Colonic mucosa (tissue), 4 donors: Measurements from ENCODE around the gene CDCP1. TPM values are rescaled to one million over a fixed set of nuclear protein-coding genes. Genes with fewer than 3 reads are reported as not detected.

ENCODE experiments used
- DNase-seq: peaks from one replicate; pipeline ENCODE4 v3.0.0-alpha.2; 2020
- H3K27ac ChIP-seq: fragments of 200-600 bp; one replicate; pipeline ENCODE4 v1.8.0; 2021
- H3K27me3 ChIP-seq: fragments of 200-600 bp; one replicate; pipeline ENCODE4 v1.8.0; 2021
- H3K36me3 ChIP-seq: fragments of 200-600 bp; one replicate; pipeline ENCODE4 v1.8.0; 2021
- H3K4me1 ChIP-seq: fragments of 200-600 bp; one replicate; pipeline ENCODE4 v1.8.0; 2021; ENCODE audit warnings: mild to moderate bottlenecking
- H3K4me3 ChIP-seq: fragments of 200-600 bp; one replicate; pipeline ENCODE4 v1.8.0; 2021
- H3K9ac ChIP-seq, 2 donors: one replicate each; pipeline ENCODE4 v1.7.0; 2013; ENCODE audit warnings: control low read depth in 2 of 2, low read depth in 2 of 2, low read length in 2 of 2
- H3K9me3 ChIP-seq: fragments of 200-600 bp; one replicate; pipeline ENCODE4 v1.8.0; 2021
- CTCF ChIP-seq: fragments of 200-600 bp; IDR thresholded peaks from one replicate; pipeline ENCODE4 v1.8.0; 2022; ENCODE audit warnings: antibody characterized with exemption, mild to moderate bottlenecking
- intact Hi-C: fragments of 100-400 bp; cut with DNase I; formaldehyde crosslinking; loops from one replicate; pipeline ENCODE4 v1.14.1; 2022
- total RNA-seq, 2 donors: library from RNA; stranded (reverse); fragmentation: NEBNext Ultra II Directional in 1 of 2; extraction: Animal tissue kit (Norgen Biotek cat#: 25700) in 1 of 2; gene quantifications; one replicate each; pipeline ENCODE4 v1.2.1, GENCODE V29; 2021
- donor health status: healthy.
- donor health status: DM: no; HTN: no; CAD: no.
- donor health status: DM: no; HTN: no; CAD: no.

The CDCP1 gene
- total RNA-seq, 2 donors from 2014 or later, result 84.5 to 107 TPM

GRCh38 chr3:45035441-45036301 is 110.5 kb downstream of the CDCP1 start:
- peak; percentile 34 for DNase-seq
- Histone ChIP-seq H3K9me3 (no peaks in the 10 kb centered on the region), H3K27ac (no peak overlapping the region), H3K36me3 (no peaks in the 10 kb centered on the region), H3K27me3 (no peaks in the 10 kb centered on the region), H3K4me3 (peak overlapping the region; percentile 29), H3K9ac (peak overlapping the region in 1 of 2 donors; percentile 29), H3K4me1 (peaks cover 8% of the 10 kb centered on the region)
- intact Hi-C loops, result loop anchor here (2.0 to 10.0 kb wide), 4 partner anchors 175 to 619 kb away; no protein-coding TSS in a partner anchor
- TF ChIP-seq CTCF, result no peak

DNA sequence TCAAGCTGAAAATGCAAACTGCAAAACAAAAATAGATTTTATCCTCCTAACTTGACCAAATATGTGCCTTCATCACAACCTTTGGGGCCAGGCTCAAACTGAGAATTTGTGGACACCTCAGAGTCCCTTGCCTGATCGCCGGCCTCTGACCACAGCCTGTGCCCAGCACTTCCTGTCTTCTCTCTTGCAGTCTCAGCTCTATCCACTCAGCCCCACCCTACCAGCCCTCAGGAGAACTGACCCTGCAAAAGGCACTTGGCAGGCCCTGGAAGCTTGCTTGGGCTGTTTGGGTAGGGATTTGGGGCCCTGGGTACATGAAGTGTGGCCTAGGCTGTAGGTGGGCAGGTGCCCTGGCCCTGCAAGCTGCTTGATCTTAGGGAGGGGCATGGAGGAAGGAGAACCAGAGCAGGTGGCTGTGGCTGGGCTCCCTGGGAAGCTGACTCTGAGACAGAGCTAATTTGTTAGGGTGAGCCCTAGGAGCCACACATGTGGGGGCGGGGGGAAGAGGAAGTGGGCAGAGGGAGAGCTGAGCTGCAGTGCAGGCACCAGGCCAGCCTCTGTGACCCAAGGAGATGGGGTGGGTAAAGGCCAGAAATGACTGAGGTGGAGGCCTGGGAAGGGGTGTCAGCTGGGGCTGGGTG is 111.4 kb downstream of the CDCP1 start:
- intact Hi-C loops, result loop anchor here (5.0 to 10.0 kb wide), 3 partner anchors 463 to 620 kb away; no protein-coding TSS in a partner anchor
- no peak overlapping the region for H3K27ac ChIP-seq
- H3K9ac ChIP-seq, result peak overlapping the region; percentile 18 to 44
- no peak for TF ChIP-seq CTCF
- peaks cover 8% of the 10 kb centered on the region for H3K4me1 ChIP-seq
- H3K27me3 ChIP-seq, result no peaks in the 10 kb centered on the region
- H3K9me3 ChIP-seq, result no peaks in the 10 kb centered on the region
- H3K4me3 ChIP-seq, result no peak overlapping the region
- DNase-seq, result peak; percentile 62
- no peaks in the 10 kb centered on the region for H3K36me3 ChIP-seq

GRCh38 chr3:45033791-45034190 is 112.4 kb downstream of the CDCP1 start:
- Histone ChIP-seq H3K36me3 (no peaks in the 10 kb centered on the region), H3K27me3 (no peaks in the 10 kb centered on the region), H3K9me3 (no peaks in the 10 kb centered on the region), H3K27ac (no peak overlapping the region), H3K4me1 (peaks cover 8% of the 10 kb centered on the region), H3K9ac (no peak overlapping the region), H3K4me3 (no peak overlapping the region)
- intact Hi-C loops, result loop anchor here (10.0 kb wide), 2 partner anchors 499 to 621 kb away; no protein-coding TSS in a partner anchor
- DNase-seq, result no peak
- no peak for TF ChIP-seq CTCF

Other genes with a start within 250 kb of the CDCP1 start
- 100 to 1,000 TPM; 152 to 162 TPM for gene ZDHHC3, start 170.2 kb downstream of the CDCP1 start, total RNA-seq
- 10 to 100 TPM; 24.9 to 35.6 TPM for gene EXOSC7, start 170.1 kb downstream of the CDCP1 start, total RNA-seq
- gene CLEC3B, start 120.1 kb downstream of the CDCP1 start, total RNA-seq, result 10 to 100 TPM in 1 of 2 donors, 1 to 10 TPM in 1; 9.6 to 28.9 TPM
- 1 to 10 TPM; 2.3 to 8.2 TPM for gene TMEM158, start 79.9 kb upstream of the CDCP1 start, total RNA-seq
- gene LARS2, start 242.2 kb upstream of the CDCP1 start, total RNA-seq, result 10 to 100 TPM; 33.5 to 39.4 TPM